Keratinocyte (primary cell): ENCODE data around the gene CXCL12.

ENCODE experiments used
- CTCF ChIP-seq, 3 experiments: IDR thresholded peaks in 1 of 3; conservative IDR thresholded peaks in 1 of 3; optimal IDR thresholded peaks in 1 of 3; 2 replicates in 2 of 3; 3 replicates in 1 of 3; pipeline versions ENCODE3 to v1.5.1; 2011; ENCODE audit warnings: low read length in 3 of 3, mild to moderate bottlenecking in 3 of 3, moderate library complexity in 2 of 3, control low read depth in 1 of 3, inconsistent platforms in 1 of 3; ENCODE audit not compliant: insufficient read depth in 2 of 3; ENCODE audit errors: extremely low read depth in 1 of 3
- EZH2 ChIP-seq: IDR thresholded peaks from one replicate; pipeline ENCODE4 v1.6.1; 2012; ENCODE audit warnings: inconsistent platforms, mild to moderate bottlenecking, low read length, moderate library complexity

- TF ChIP-seq CTCF (optimal IDR thresholded peaks at IDR 0.05 in 1 of 3, IDR thresholded peaks at IDR 0.05 in 1 of 3, conservative IDR thresholded peaks at IDR 0.05 in 1 of 3; ENCODE audit: extremely low read depth in 1 of 3, insufficient read depth in 2 of 3, low read length in 3 of 3), result no peak
- TF ChIP-seq EZH2, result no peak
Observed at GRCh38 chr10:44361109-44361508, 23.8 kb downstream of the CXCL12 start.
